ENCODE results near the gene FBXL20. TPM values are rescaled to one million over a fixed set of nuclear protein-coding genes. Genes with fewer than 3 reads are reported as not detected.

The FBXL20 gene
- total RNA-seq (2022) = 70.3 and 71.5 TPM in 2 replicates
- percentile 90 among the genes with signal in this experiment for Bru-seq, nascent RNA
- percentile 91 among the genes with signal in this experiment for BruChase-seq, experiment 1, labeled RNA remaining after a 6-hour chase
- percentile 94 among the genes with signal in this experiment for BruChase-seq, experiment 2, labeled RNA remaining after a 2-hour chase
- long read RNA-seq, full-length matches to known transcripts = 22 of 44 reads
- long read RNA-seq, partial matches to known transcripts = 3 of 44 reads
- long read RNA-seq, other reads (novel, unspliced or antisense) = 19 of 44 reads

- H3K27ac Mint-ChIP-seq (ENCODE audit: unreplicated experiment) = peak within 1 kb of the TSS; percentile 98
- H3K4me3 Mint-ChIP-seq (ENCODE audit: low read depth, unreplicated experiment) = peak within 1 kb of the TSS; percentile 89
- H3K36me3 Mint-ChIP-seq (ENCODE audit: insufficient read depth, unreplicated experiment) = peaks cover 64% of the 10 kb centered on the region
- no peaks in the 10 kb centered on the region for H3K27me3 Mint-ChIP-seq (ENCODE audit: unreplicated experiment)
- CTCF ChIA-PET = interaction anchor here (0.5 to 4.1 kb wide), 35 partner anchors 8 to 403 kb away, joined by 3 to 25 read pairs (median 4); partner anchors contain the start of genes CDK12, MED1 and RPL19
- H3K4me1 Mint-ChIP-seq (ENCODE audit: low read depth, unreplicated experiment) = peaks cover 40% of the 10 kb centered on the region
- no peak for TF ChIP-seq CTCF (IDR thresholded peaks at IDR 0.05; ENCODE audit: unreplicated experiment)
- no peaks in the 10 kb centered on the region for H3K9me3 Mint-ChIP-seq (ENCODE audit: low read depth, unreplicated experiment)
- peak; percentile 100 for DNase-seq
- intact Hi-C loops (cut with micrococcal nuclease; ENCODE audit: unreplicated experiment) = loop anchor here (2.0 to 5.0 kb wide), 3 partner anchors 47 to 194 kb away; no protein-coding TSS in a partner anchor
- no TSS peak for BruUV-seq (replicated peaks)
These were observed at the start of gene FBXL20 for GRCh38 chr17:39401412-39402243. TSS of gene FBXL20 (minus strand) at chr17:39401626. CDS start at chr17:39401402, 224 bp downstream.

GRCh38 chr17:39450847-39451581 is 49.6 kb upstream of the FBXL20 start, which contains the start of gene MED1:
TSS of gene MED1 (minus strand) at chr17:39451263. CDS start at chr17:39451062, 201 bp downstream.
- CTCF ChIA-PET = interaction anchor here (0.6 to 5.5 kb wide), 54 partner anchors 9 to 1957 kb away, joined by 3 to 149 read pairs (median 4); partner anchors contain the start of genes CASC3, CDK12, FBXL20 and GSDMB
- Mint-ChIP-seq H3K9me3 (ENCODE audit: low read depth, unreplicated experiment) (no peaks in the 10 kb centered on the region), H3K4me3 (ENCODE audit: low read depth, unreplicated experiment) (peak within 1 kb of the TSS; percentile 94), H3K4me1 (ENCODE audit: low read depth, unreplicated experiment) (peaks cover 26% of the 10 kb centered on the region), H3K27me3 (ENCODE audit: unreplicated experiment) (no peaks in the 10 kb centered on the region), H3K36me3 (ENCODE audit: insufficient read depth, unreplicated experiment) (peaks cover 64% of the 10 kb centered on the region), H3K27ac (ENCODE audit: unreplicated experiment) (peak within 1 kb of the TSS; percentile 98)
- intact Hi-C loops (cut with micrococcal nuclease; ENCODE audit: unreplicated experiment) = loop anchor here (1.0 kb wide), 1 partner anchor 10 kb away; the partner anchor contains the start of gene CDK12
- BruUV-seq (replicated peaks) = no TSS peak
- peak; percentile 100 for DNase-seq
- TF ChIP-seq CTCF (IDR thresholded peaks at IDR 0.05; ENCODE audit: unreplicated experiment) = no peak

- Mint-ChIP-seq H3K36me3 (ENCODE audit: insufficient read depth, unreplicated experiment) (peaks cover 74% of the 10 kb centered on the region), H3K27me3 (ENCODE audit: unreplicated experiment) (no peaks in the 10 kb centered on the region), H3K9me3 (ENCODE audit: low read depth, unreplicated experiment) (no peaks in the 10 kb centered on the region), H3K4me3 (ENCODE audit: low read depth, unreplicated experiment) (peak overlapping the region; percentile 94), H3K4me1 (ENCODE audit: low read depth, unreplicated experiment) (peaks cover 26% of the 10 kb centered on the region), H3K27ac (ENCODE audit: unreplicated experiment) (peak overlapping the region; percentile 98)
- no TSS peak for BruUV-seq (replicated peaks)
- intact Hi-C loops (cut with micrococcal nuclease; ENCODE audit: unreplicated experiment) = no loop called here
- peak; percentile 65 for DNase-seq
- TF ChIP-seq CTCF (IDR thresholded peaks at IDR 0.05; ENCODE audit: unreplicated experiment) = no peak
- CTCF ChIA-PET = interaction anchor here (0.6 to 5.5 kb wide), 8 partner anchors 8 to 280 kb away, joined by 3 to 149 read pairs (median 8); partner anchors contain the start of genes CDK12, FBXL20, MIEN1 and RPL19
These were observed 48.6 kb upstream of the FBXL20 start for GRCh38 chr17:39450051-39450450.

- Mint-ChIP-seq H3K27ac (ENCODE audit: unreplicated experiment) (no peak overlapping the region), H3K4me3 (ENCODE audit: low read depth, unreplicated experiment) (no peak overlapping the region), H3K36me3 (ENCODE audit: insufficient read depth, unreplicated experiment) (peaks cover 99% of the 10 kb centered on the region)
These were observed 46.1 kb upstream of the FBXL20 start for GRCh38 chr17:39447561-39447960.

More at GRCh38 chr17:39447561-39447960, 46.1 kb upstream of the FBXL20 start:
- no peaks in the 10 kb centered on the region for H3K27me3 Mint-ChIP-seq (ENCODE audit: unreplicated experiment)
- no peaks in the 10 kb centered on the region for H3K9me3 Mint-ChIP-seq (ENCODE audit: low read depth, unreplicated experiment)
- no peak for DNase-seq
- CTCF ChIA-PET = interaction anchor here (0.6 to 1.1 kb wide), 3 partner anchors 8 to 1069 kb away, joined by 3 to 6 read pairs (median 4); no protein-coding TSS in a partner anchor
- BruUV-seq (replicated peaks) = no TSS peak
- no peak for TF ChIP-seq CTCF (IDR thresholded peaks at IDR 0.05; ENCODE audit: unreplicated experiment)
- intact Hi-C loops (cut with micrococcal nuclease; ENCODE audit: unreplicated experiment) = no loop called here
- H3K4me1 Mint-ChIP-seq (ENCODE audit: low read depth, unreplicated experiment) = peaks cover 26% of the 10 kb centered on the region

Data from Calu3 (cell line).